GM12878 (cell line): ENCODE measurements around the gene ARHGAP5. TPM values are rescaled to one million over a fixed set of nuclear protein-coding genes. Genes with fewer than 3 reads are reported as not detected.
A peak's percentile ranks its signal among the peaks of the same experiment; 100 is the strongest.

Experiments
- BACH1 ChIP-seq: fragments of 450-650 bp; IDR thresholded peaks from 2 replicates; pipeline ENCODE4 v1.6.1; 2017; ENCODE audit warnings: mild to moderate bottlenecking, borderline replicate concordance
- CBFB ChIP-seq: IDR thresholded peaks from 2 replicates; pipeline ENCODE4 v1.6.1; 2016; ENCODE audit warnings: antibody characterized with exemption, low read depth
- CEBPZ ChIP-seq: fragments of 150-350 bp; IDR thresholded peaks from 2 replicates; pipeline ENCODE4 v1.6.1; 2016; ENCODE audit warnings: low read depth, low read length
- DPF2 ChIP-seq: fragments of 450-650 bp; IDR thresholded peaks from 2 replicates; pipeline ENCODE4 v1.6.1; 2017; ENCODE audit warnings: mild to moderate bottlenecking
- EP300 ChIP-seq, 2 experiments: fragments of 150-350 bp in 1 of 2; IDR thresholded peaks; 2 replicates each; pipeline ENCODE4 v1.6.1; 2011 to 2012; ENCODE audit warnings: low read depth in 2 of 2, low read length in 2 of 2, borderline replicate concordance in 1 of 2, improper control_type of control experiment in 1 of 2, inconsistent platforms in 1 of 2; ENCODE audit not compliant: control insufficient read depth in 1 of 2
- GATAD2B ChIP-seq: fragments of 450-650 bp; conservative IDR thresholded peaks from 2 replicates; pipeline ENCODE4 v1.6.1; 2017; ENCODE audit warnings: low read depth, mild to moderate bottlenecking, moderate library complexity
- HCFC1 ChIP-seq: fragments of 150-350 bp; IDR thresholded peaks from 2 replicates; pipeline ENCODE4 v1.6.1; 2014; ENCODE audit warnings: low read length
- IKZF1 ChIP-seq: fragments of 450-650 bp; conservative IDR thresholded peaks from 2 replicates; pipeline ENCODE4 v1.6.1; 2017; ENCODE audit warnings: antibody characterized with exemption, mild to moderate bottlenecking
- IKZF2 ChIP-seq, 2 experiments: fragments of 450-650 bp; IDR thresholded peaks; 2 replicates each; pipeline ENCODE4 v1.6.1; 2017; ENCODE audit warnings: mild to moderate bottlenecking in 2 of 2, moderate library complexity in 2 of 2
- NFIC ChIP-seq: IDR thresholded peaks from 2 replicates; pipeline ENCODE4 v1.6.1; 2012; ENCODE audit warnings: low read depth, mild to moderate bottlenecking, inconsistent platforms, low read length, moderate library complexity
- NFYA ChIP-seq: IDR thresholded peaks from 2 replicates; pipeline ENCODE4 v1.6.1; 2011; ENCODE audit warnings: low read depth, mild to moderate bottlenecking, low read length, improper control_type of control experiment, borderline replicate concordance
- NKRF ChIP-seq: fragments of 450-650 bp; conservative IDR thresholded peaks from 2 replicates; pipeline ENCODE4 v1.6.1; 2017; ENCODE audit warnings: mild to moderate bottlenecking, moderate library complexity
- PML ChIP-seq: IDR thresholded peaks from 2 replicates; pipeline ENCODE4 v1.6.1; 2012; ENCODE audit warnings: low read length, inconsistent platforms
- POLR2A ChIP-seq: IDR thresholded peaks from 2 replicates; pipeline ENCODE4 v1.6.1; 2011; ENCODE audit warnings: low read depth, mild to moderate bottlenecking, low read length
- polyA plus RNA-seq, 11 experiments: library from polyadenylated mRNA; depleted of rRNA in 4 of 11; unstranded in 6 of 11; stranded (reverse) in 5 of 11; fragments of >200 nt; fragmentation: Nextera tagmentation in 4 of 11; fragmentation: Illumina TruSeq in 1 of 11; extraction: Ambion mirVana in 4 of 11; extraction: Trizol in 1 of 11; gene quantifications; 1 replicate in 1 of 11; 2 replicates in 10 of 11; pipeline versions ENCODE4 v1.2.1 to v1.2.3, GENCODE V29; 2011 to 2016; ENCODE audit warnings: inconsistent platforms in 2 of 11, missing spikeins in 2 of 11, low read depth in 1 of 11
- total RNA-seq, 4 experiments: library from RNA; depleted of rRNA in 3 of 4; stranded (reverse); fragments of >200 nt in 3 of 4; fragmentation: Illumina TruSeq in 1 of 4; extraction: Trizol in 1 of 4; gene quantifications; 2 replicates each; pipeline versions ENCODE4 v1.2.1 to v1.2.3, GENCODE V29; 2013 to 2021
- TF ChIP-seq, protein P1 (sequence below): fragments of 450-650 bp; IDR thresholded peaks from 2 replicates; pipeline ENCODE4 v1.6.1; 2017; ENCODE audit warnings: mild to moderate bottlenecking, moderate library complexity
- TF ChIP-seq, protein P2 (sequence below): fragments of 450-650 bp; formaldehyde crosslinking; IDR thresholded peaks from 2 replicates; pipeline ENCODE4 v1.5.0; 2022; ENCODE audit warnings: mild to moderate bottlenecking, missing genetic modification characterization

Gene ARHGAP5
- total and polyA plus RNA-seq, 10 of the 15 experiments (the other 5 are each of a cell fraction or from before 2014, with no cell fraction given), result 0.91 to 19.6 (median 7.2) TPM

DNA sequence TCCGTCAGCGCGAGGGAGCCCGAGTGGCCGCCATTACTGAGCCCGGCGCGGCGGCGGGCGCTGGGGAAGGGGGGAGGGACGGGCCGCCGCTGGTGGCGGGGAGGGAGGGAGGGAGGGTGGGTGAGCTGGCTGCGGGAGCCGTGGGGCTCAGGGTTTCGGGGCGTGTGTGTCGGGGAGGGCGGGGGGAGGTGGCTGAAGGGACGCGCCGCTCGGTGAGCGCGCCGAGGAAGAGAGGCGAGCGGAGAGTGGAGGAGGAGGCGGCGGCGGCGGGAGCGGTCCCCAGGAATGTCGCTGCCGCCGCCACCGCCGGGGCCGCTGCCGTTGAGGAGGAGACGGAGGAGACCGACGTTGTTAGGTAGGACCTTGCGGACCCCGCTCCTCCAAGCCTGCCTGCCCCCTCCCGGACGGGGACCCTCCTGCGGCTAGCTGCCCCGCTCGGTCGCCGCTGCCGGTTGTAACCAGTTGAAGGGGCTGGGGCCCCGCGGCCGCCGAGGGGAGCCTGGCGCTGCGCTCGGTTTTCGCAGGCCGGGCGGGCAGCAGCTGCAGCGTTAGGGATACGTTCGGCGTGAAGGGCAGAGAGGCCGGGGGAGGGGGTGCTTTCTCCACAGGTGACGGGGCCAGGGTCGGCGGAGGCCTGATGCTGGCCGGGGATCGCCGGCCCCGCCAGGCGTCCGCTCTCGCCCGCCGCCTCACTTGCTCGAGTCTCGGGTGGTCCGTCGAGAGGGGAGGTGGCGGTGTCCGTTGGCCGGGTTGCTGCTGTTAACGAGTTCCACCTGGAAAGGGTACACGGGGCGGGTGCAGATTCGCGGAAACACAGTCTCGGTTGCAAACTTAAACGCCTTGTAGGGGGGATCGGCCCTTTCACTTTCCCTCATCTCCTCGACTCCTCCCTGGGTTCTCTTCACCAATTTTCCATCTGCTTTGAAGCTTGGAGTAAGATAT lies at the start of gene ARHGAP5 (continued):
- TF ChIP-seq CEBPZ (no peak), BACH1 (peak; percentile 28; the same call in 1 of the 2 replicates), CBFB (no peak), NFIC (no peak), DPF2 (peak; percentile 20; the same call in 1 of the 2 replicates), HCFC1 (no peak), PML (no peak), EP300 (IDR thresholded peaks at IDR 0.05; ENCODE audit: borderline replicate concordance in 1 of 2, control insufficient read depth in 1 of 2, low read depth in 2 of 2, low read length in 2 of 2) (no peak), IKZF2 (IDR thresholded peaks at IDR 0.05) (0 out of 4 replicates have a peak, but pooled peaks of 1 of the 2 experiments have one; percentile 9), NKRF (0 out of 2 replicates have a peak, but pooled peaks have one; percentile 16), POLR2A (peak; percentile 51), IKZF1 (peak; percentile 42), NFYA (no peak), GATAD2B (peak; percentile 34; the same call in 1 of the 2 replicates)
- TF ChIP-seq, protein P1, sequence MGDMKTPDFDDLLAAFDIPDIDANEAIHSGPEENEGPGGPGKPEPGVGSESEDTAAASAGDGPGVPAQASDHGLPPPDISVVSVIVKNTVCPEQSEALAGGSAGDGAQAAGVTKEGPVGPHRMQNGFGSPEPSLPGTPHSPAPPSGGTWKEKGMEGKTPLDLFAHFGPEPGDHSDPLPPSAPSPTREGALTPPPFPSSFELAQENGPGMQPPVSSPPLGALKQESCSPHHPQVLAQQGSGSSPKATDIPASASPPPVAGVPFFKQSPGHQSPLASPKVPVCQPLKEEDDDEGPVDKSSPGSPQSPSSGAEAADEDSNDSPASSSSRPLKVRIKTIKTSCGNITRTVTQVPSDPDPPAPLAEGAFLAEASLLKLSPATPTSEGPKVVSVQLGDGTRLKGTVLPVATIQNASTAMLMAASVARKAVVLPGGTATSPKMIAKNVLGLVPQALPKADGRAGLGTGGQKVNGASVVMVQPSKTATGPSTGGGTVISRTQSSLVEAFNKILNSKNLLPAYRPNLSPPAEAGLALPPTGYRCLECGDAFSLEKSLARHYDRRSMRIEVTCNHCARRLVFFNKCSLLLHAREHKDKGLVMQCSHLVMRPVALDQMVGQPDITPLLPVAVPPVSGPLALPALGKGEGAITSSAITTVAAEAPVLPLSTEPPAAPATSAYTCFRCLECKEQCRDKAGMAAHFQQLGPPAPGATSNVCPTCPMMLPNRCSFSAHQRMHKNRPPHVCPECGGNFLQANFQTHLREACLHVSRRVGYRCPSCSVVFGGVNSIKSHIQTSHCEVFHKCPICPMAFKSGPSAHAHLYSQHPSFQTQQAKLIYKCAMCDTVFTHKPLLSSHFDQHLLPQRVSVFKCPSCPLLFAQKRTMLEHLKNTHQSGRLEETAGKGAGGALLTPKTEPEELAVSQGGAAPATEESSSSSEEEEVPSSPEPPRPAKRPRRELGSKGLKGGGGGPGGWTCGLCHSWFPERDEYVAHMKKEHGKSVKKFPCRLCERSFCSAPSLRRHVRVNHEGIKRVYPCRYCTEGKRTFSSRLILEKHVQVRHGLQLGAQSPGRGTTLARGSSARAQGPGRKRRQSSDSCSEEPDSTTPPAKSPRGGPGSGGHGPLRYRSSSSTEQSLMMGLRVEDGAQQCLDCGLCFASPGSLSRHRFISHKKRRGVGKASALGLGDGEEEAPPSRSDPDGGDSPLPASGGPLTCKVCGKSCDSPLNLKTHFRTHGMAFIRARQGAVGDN, result no peak
- TF ChIP-seq, protein P2, sequence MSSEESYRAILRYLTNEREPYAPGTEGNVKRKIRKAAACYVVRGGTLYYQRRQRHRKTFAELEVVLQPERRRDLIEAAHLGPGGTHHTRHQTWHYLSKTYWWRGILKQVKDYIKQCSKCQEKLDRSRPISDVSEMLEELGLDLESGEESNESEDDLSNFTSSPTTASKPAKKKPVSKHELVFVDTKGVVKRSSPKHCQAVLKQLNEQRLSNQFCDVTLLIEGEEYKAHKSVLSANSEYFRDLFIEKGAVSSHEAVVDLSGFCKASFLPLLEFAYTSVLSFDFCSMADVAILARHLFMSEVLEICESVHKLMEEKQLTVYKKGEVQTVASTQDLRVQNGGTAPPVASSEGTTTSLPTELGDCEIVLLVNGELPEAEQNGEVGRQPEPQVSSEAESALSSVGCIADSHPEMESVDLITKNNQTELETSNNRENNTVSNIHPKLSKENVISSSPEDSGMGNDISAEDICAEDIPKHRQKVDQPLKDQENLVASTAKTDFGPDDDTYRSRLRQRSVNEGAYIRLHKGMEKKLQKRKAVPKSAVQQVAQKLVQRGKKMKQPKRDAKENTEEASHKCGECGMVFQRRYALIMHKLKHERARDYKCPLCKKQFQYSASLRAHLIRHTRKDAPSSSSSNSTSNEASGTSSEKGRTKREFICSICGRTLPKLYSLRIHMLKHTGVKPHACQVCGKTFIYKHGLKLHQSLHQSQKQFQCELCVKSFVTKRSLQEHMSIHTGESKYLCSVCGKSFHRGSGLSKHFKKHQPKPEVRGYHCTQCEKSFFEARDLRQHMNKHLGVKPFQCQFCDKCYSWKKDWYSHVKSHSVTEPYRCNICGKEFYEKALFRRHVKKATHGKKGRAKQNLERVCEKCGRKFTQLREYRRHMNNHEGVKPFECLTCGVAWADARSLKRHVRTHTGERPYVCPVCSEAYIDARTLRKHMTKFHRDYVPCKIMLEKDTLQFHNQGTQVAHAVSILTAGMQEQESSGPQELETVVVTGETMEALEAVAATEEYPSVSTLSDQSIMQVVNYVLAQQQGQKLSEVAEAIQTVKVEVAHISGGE, result no peak
